IMR-90 (cell line): Measurements from ENCODE around the gene EPHB6. TPM values are rescaled to one million over a fixed set of nuclear protein-coding genes. Genes with fewer than 3 reads are reported as not detected.

ENCODE experiments used
- ATAC-seq: fragments of 200-7000 bp; cut with Tn5 transposase; 2 replicates; pipeline ENCODE4 v1.9.1; 2020; ENCODE audit warnings: low read depth, mild to moderate bottlenecking, moderate library complexity
- BruUV-seq: library from RNA; stranded (reverse); fragments of 400-500 nt; replicated peaks from 2 replicates; lab custom pipeline; 2021; lab: Mats Ljungman, UMichigan
- CTCF ChIA-PET: fragments of 300-600 bp; formaldehyde crosslinking; extraction: SDS; loops from one replicate; lab custom pipeline; 2021; ENCODE audit warnings: antibody characterized with exemption; lab: Yijun Ruan, JAX
- POLR2A ChIA-PET: fragments of 300-600 bp; sonication (Branson Sonifier 250); formaldehyde crosslinking; loops from one replicate; lab custom pipeline; 2022; ENCODE audit warnings: antibody characterized with exemption; ENCODE audit not compliant: unreplicated experiment; lab: Charles Lee
- DNase-seq: peaks from one replicate; pipeline ENCODE4 v3.0.0; 2013
- H2AFZ ChIP-seq: replicated peaks from 2 replicates; pipeline ENCODE3; 2013; ENCODE audit warnings: low read length, mild to moderate bottlenecking; ENCODE audit not compliant: poor library complexity
- H2AK5ac ChIP-seq: 2 replicates; pipeline ENCODE4 v1.6.1; 2013; ENCODE audit warnings: low read depth, low read length, inconsistent platforms
- H2AK9ac ChIP-seq: replicated peaks from 2 replicates; pipeline ENCODE3; 2013; ENCODE audit warnings: mild to moderate bottlenecking, low read depth, low read length, moderate library complexity; ENCODE audit not compliant: poor library complexity
- H2BK120ac ChIP-seq: 2 replicates; pipeline ENCODE4 v1.6.1; 2013; ENCODE audit warnings: low read depth, low read length, inconsistent platforms
- H2BK15ac ChIP-seq: 3 replicates; pipeline ENCODE4 v1.6.1; 2013; ENCODE audit warnings: low read depth, low read length, inconsistent platforms
- H2BK20ac ChIP-seq: 2 replicates; pipeline ENCODE4 v1.6.1; 2013; ENCODE audit warnings: low read depth, mild to moderate bottlenecking, inconsistent platforms, low read length, moderate library complexity
- H2BK5ac ChIP-seq: 2 replicates; pipeline ENCODE4 v1.6.1; 2013; ENCODE audit warnings: mild to moderate bottlenecking, low read depth, low read length, inconsistent platforms; ENCODE audit not compliant: poor library complexity, severe bottlenecking
- H3K14ac ChIP-seq: replicated peaks from 2 replicates; pipeline ENCODE4 v1.6.1; 2013; ENCODE audit warnings: low read depth, low read length, inconsistent platforms
- H3K18ac ChIP-seq: 2 replicates; pipeline ENCODE4 v1.6.1; 2013; ENCODE audit warnings: low read depth, low read length, control low read depth
- H3K23ac ChIP-seq: 2 replicates; pipeline ENCODE4 v1.6.1; 2013; ENCODE audit warnings: low read depth, low read length, inconsistent platforms
- H3K27ac ChIP-seq: 2 replicates; pipeline ENCODE4 v1.5.1; 2013; ENCODE audit warnings: mild to moderate bottlenecking, control low read depth, low read length; ENCODE audit not compliant: insufficient read depth
- H3K27me3 ChIP-seq: 2 replicates; pipeline ENCODE4 v1.6.1; 2013; ENCODE audit warnings: low read length; ENCODE audit not compliant: control insufficient read depth, insufficient read depth
- H3K36me3 ChIP-seq: 2 replicates; pipeline ENCODE4 v1.6.1; 2013; ENCODE audit warnings: low read length, mixed read lengths; ENCODE audit not compliant: control insufficient read depth, insufficient read depth
- H3K4ac ChIP-seq: 2 replicates; pipeline ENCODE4 v1.6.1; 2013; ENCODE audit warnings: low read depth, low read length, inconsistent platforms
- H3K4me1 ChIP-seq: 2 replicates; pipeline ENCODE4 v1.6.1; 2013; ENCODE audit warnings: low read length, mixed read lengths; ENCODE audit not compliant: control insufficient read depth, insufficient read depth
- H3K4me2 ChIP-seq: 2 replicates; pipeline ENCODE4 v1.6.1; 2013; ENCODE audit warnings: low read depth, mild to moderate bottlenecking, control low read depth, low read length, moderate library complexity
- H3K4me3 ChIP-seq: 2 replicates; pipeline ENCODE4 v1.5.1; 2013; ENCODE audit warnings: low read depth, mild to moderate bottlenecking, control low read depth, low read length, moderate library complexity; ENCODE audit not compliant: insufficient read depth
- H3K56ac ChIP-seq: 2 replicates; pipeline ENCODE4 v1.6.1; 2013; ENCODE audit warnings: low read length, inconsistent platforms; ENCODE audit not compliant: insufficient read depth; ENCODE audit errors: extremely low read depth
- H3K79me1 ChIP-seq, 2 experiments: 2 replicates each; pipeline ENCODE4 v1.6.1; 2013; ENCODE audit warnings: low read length in 2 of 2, inconsistent platforms in 1 of 2, low read depth in 1 of 2
- H3K9ac ChIP-seq: 2 replicates; pipeline ENCODE4 v1.6.1; 2013; ENCODE audit warnings: low read depth, low read length, control low read depth
- H3K9me1 ChIP-seq: 2 replicates; pipeline ENCODE4 v1.6.1; 2013; ENCODE audit warnings: low read length, inconsistent platforms; ENCODE audit not compliant: insufficient read depth
- H3K9me3 ChIP-seq: 2 replicates; pipeline ENCODE4 v1.6.1; 2013; ENCODE audit warnings: low read length; ENCODE audit not compliant: control insufficient read depth, insufficient read depth
- H4K20me1 ChIP-seq: 2 replicates; pipeline ENCODE4 v1.6.1; 2013; ENCODE audit warnings: low read length, inconsistent platforms; ENCODE audit not compliant: insufficient read depth
- H4K5ac ChIP-seq: 2 replicates; pipeline ENCODE4 v1.6.1; 2013; ENCODE audit warnings: mild to moderate bottlenecking, low read depth, low read length, control low read depth
- H4K8ac ChIP-seq, 2 experiments: 2 replicates each; pipeline ENCODE4 v1.6.1; 2013; ENCODE audit warnings: low read depth in 2 of 2, low read length in 2 of 2, control low read depth in 1 of 2, inconsistent platforms in 1 of 2
- H4K91ac ChIP-seq: 2 replicates; pipeline ENCODE4 v1.6.1; 2013; ENCODE audit warnings: low read depth, low read length, inconsistent platforms; ENCODE audit not compliant: insufficient read depth
- BHLHE40 ChIP-seq: fragments of 150-350 bp; IDR thresholded peaks from 2 replicates; pipeline ENCODE4 v1.6.1; 2016; ENCODE audit warnings: mild to moderate bottlenecking, low read depth, low read length
- CEBPB ChIP-seq: IDR thresholded peaks from 2 replicates; pipeline ENCODE4 v1.6.1; 2012; ENCODE audit warnings: low read depth, low read length, improper control_type of control experiment
- CHD1 ChIP-seq: IDR thresholded peaks from 2 replicates; pipeline ENCODE4 v1.6.1; 2012; ENCODE audit warnings: low read depth, low read length, improper control_type of control experiment
- MAZ ChIP-seq: IDR thresholded peaks from 2 replicates; pipeline ENCODE4 v1.6.1; 2012; ENCODE audit warnings: low read depth, mild to moderate bottlenecking, low read length, improper control_type of control experiment, moderate library complexity, borderline replicate concordance
- MXI1 ChIP-seq: IDR thresholded peaks from 2 replicates; pipeline ENCODE4 v1.6.1; 2012; ENCODE audit warnings: low read depth, mild to moderate bottlenecking, low read length, moderate library complexity, borderline replicate concordance
- NFE2L2 ChIP-seq: fragments of 150-350 bp; IDR thresholded peaks from 2 replicates; pipeline ENCODE4 v1.6.1; 2016; ENCODE audit warnings: low read depth, mild to moderate bottlenecking, low read length
- POLR2A ChIP-seq: IDR thresholded peaks from 2 replicates; pipeline ENCODE4 v1.6.1; 2012; ENCODE audit warnings: mild to moderate bottlenecking, low read depth, low read length
- RAD21 ChIP-seq: IDR thresholded peaks from 2 replicates; pipeline ENCODE4 v1.6.1; 2012; ENCODE audit warnings: low read length, improper control_type of control experiment
- RFX5 ChIP-seq: IDR thresholded peaks from 2 replicates; pipeline ENCODE4 v1.8.0; 2012; ENCODE audit warnings: low read depth, mild to moderate bottlenecking, low read length, moderate library complexity
- WGBS, 2 experiments: methylation state at CpG; one replicate each; pipeline versions ENCODE4 v1.1.5 to v1.1.7; 2013; ENCODE audit warnings: missing lambda C conversion rate in 2 of 2; ENCODE audit not compliant: insufficient read length in 1 of 2; ENCODE audit errors: extremely low coverage in 2 of 2; 5-methylcytosine and 5-hydroxymethylcytosine counted together
- dilution Hi-C: fragments of 300-500 bp; cut with HindIII; formaldehyde crosslinking; loops from one replicate; pipeline ENCODE4 v1.14.3; 2018; ENCODE audit warnings: low sequenced_read_pairs; ENCODE audit not compliant: unreplicated experiment
- in situ Hi-C: fragments of 300-500 bp; cut with MboI; formaldehyde crosslinking; loops from 3 replicates; pipeline ENCODE4 v1.14.3; 2019; ENCODE audit warnings: low sequenced_read_pairs, inconsistent platforms, mixed read lengths
- intact Hi-C: fragments of 100-400 bp; cut with micrococcal nuclease; formaldehyde crosslinking; loops from 2 replicates; pipeline ENCODE4 v1.10.0; 2022
- polyA plus RNA-seq, 3 experiments: library from polyadenylated mRNA; depleted of rRNA; stranded (reverse); fragments of >200 nt; gene quantifications; 2 replicates each; pipeline ENCODE4 v1.2.3, GENCODE V29; 2012; ENCODE audit warnings: low replicate concordance in 1 of 3
- total RNA-seq: library from RNA; depleted of rRNA; stranded (reverse); fragments of >200 nt; gene quantifications from 2 replicates; pipeline ENCODE4 v1.2.3, GENCODE V29; 2012
- TF ChIP-seq, protein P1 (sequence below): fragments of 150-350 bp; IDR thresholded peaks from 2 replicates; pipeline ENCODE4 v1.6.1; 2016; ENCODE audit warnings: low read depth, mild to moderate bottlenecking, low read length, moderate library complexity, borderline replicate concordance
- TF ChIP-seq, protein P2 (sequence below): conservative IDR thresholded peaks from 2 replicates; pipeline ENCODE4 v1.5.1; 2012; ENCODE audit warnings: mild to moderate bottlenecking, low read depth, low read length, improper control_type of control experiment

The EPHB6 gene
- total and polyA plus RNA-seq, 2 of the 4 experiments (the other 2 are of a cell fraction) = under 0.01 to 0.60 TPM

GRCh38 chr7:142872106-142872675, 17.3 kb downstream of the EPHB6 start:
- intact Hi-C loops = no loop called here

More at GRCh38 chr7:142872106-142872675, 17.3 kb downstream of the EPHB6 start:
- in situ Hi-C loops = no loop called here
- Histone ChIP-seq H3K27ac (no peak overlapping the region), H3K79me1 (no peaks in the 10 kb centered on the region), H2AK5ac (no peak overlapping the region), H4K5ac (no peak overlapping the region), H3K23ac (no peak overlapping the region), H3K27me3 (no peaks in the 10 kb centered on the region), H2BK15ac (no peak overlapping the region), H2AK9ac (no peak overlapping the region), H3K56ac (no peak overlapping the region), H2BK20ac (no peak overlapping the region), H3K4me3 (no peak overlapping the region), H3K4me2 (no peak overlapping the region), H3K9me3 (no peaks in the 10 kb centered on the region; the same call in 1 of the 2 replicates), H3K9me1 (no peaks in the 10 kb centered on the region), H2BK5ac (no peak overlapping the region), H3K9ac (no peak overlapping the region), H3K18ac (no peak overlapping the region), H4K20me1 (no peaks in the 10 kb centered on the region), H2AFZ (no peak overlapping the region), H3K4me1 (no peaks in the 10 kb centered on the region), H3K14ac (no peak overlapping the region), H3K36me3 (no peaks in the 10 kb centered on the region), H2BK120ac (no peak overlapping the region), H3K4ac (no peak overlapping the region), H4K91ac (no peak overlapping the region), H4K8ac (no peak overlapping the region)
- ChIA-PET POLR2A (no interaction called here), CTCF (interaction anchor here (0.9 to 1.1 kb wide), 2 partner anchors 14 to 89 kb away, joined by 4 to 9 read pairs; no protein-coding TSS in a partner anchor)
- TF ChIP-seq BHLHE40 (no peak), POLR2A (no peak), RFX5 (no peak), CEBPB (no peak), RAD21 (no peak), MXI1 (no peak), NFE2L2 (no peak), MAZ (no peak), CHD1 (no peak)
- TF ChIP-seq, protein P1, sequence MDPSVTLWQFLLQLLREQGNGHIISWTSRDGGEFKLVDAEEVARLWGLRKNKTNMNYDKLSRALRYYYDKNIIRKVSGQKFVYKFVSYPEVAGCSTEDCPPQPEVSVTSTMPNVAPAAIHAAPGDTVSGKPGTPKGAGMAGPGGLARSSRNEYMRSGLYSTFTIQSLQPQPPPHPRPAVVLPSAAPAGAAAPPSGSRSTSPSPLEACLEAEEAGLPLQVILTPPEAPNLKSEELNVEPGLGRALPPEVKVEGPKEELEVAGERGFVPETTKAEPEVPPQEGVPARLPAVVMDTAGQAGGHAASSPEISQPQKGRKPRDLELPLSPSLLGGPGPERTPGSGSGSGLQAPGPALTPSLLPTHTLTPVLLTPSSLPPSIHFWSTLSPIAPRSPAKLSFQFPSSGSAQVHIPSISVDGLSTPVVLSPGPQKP = no peak
- TF ChIP-seq, protein P2, sequence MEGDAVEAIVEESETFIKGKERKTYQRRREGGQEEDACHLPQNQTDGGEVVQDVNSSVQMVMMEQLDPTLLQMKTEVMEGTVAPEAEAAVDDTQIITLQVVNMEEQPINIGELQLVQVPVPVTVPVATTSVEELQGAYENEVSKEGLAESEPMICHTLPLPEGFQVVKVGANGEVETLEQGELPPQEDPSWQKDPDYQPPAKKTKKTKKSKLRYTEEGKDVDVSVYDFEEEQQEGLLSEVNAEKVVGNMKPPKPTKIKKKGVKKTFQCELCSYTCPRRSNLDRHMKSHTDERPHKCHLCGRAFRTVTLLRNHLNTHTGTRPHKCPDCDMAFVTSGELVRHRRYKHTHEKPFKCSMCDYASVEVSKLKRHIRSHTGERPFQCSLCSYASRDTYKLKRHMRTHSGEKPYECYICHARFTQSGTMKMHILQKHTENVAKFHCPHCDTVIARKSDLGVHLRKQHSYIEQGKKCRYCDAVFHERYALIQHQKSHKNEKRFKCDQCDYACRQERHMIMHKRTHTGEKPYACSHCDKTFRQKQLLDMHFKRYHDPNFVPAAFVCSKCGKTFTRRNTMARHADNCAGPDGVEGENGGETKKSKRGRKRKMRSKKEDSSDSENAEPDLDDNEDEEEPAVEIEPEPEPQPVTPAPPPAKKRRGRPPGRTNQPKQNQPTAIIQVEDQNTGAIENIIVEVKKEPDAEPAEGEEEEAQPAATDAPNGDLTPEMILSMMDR = no peak
- DNase-seq (no peak), ATAC-seq (no peak)
- dilution Hi-C loops = no loop called here
- WGBS, 2 experiments = 80% methylated on average over 2 of the region's 15 CpGs; no CpG with 5 or more reads in 1 of the 2 experiments
- no TSS peak for BruUV-seq
